GM12878 (cell line): ENCODE measurements around the gene TMEM176B. TPM values are rescaled to one million over a fixed set of nuclear protein-coding genes. Genes with fewer than 3 reads are reported as not detected.

Source experiments
- ATAC-seq: fragments of 200-7000 bp; cut with Tn5 transposase; 3 replicates; pipeline ENCODE4 v1.9.1; 2020; ENCODE audit warnings: mild to moderate bottlenecking, moderate library complexity
- BruUV-seq: library from RNA; stranded (reverse); fragments of 400-500 nt; replicated peaks from 2 replicates; lab custom pipeline; 2021; lab: Mats Ljungman, UMichigan
- CTCF ChIA-PET: fragments of 300-600 bp; sonication (Branson Sonifier 250); formaldehyde crosslinking; extraction: SDS; loops from one replicate; lab custom pipeline; 2021; ENCODE audit warnings: inconsistent platforms; lab: Yijun Ruan, JAX
- POLR2A ChIA-PET: fragments of 350-600 bp; formaldehyde crosslinking; extraction: SDS; loops from one replicate; lab custom pipeline; 2021; ENCODE audit warnings: inconsistent platforms; lab: Charles Lee
- RAD21 ChIA-PET: fragments of 300-600 bp; sonication (Branson Sonifier 250); formaldehyde crosslinking; loops from one replicate; lab custom pipeline; 2023; ENCODE audit warnings: antibody characterized with exemption; ENCODE audit not compliant: unreplicated experiment; lab: Charles Lee
- SMC1A ChIA-PET: fragments of 300-600 bp; sonication (Branson Sonifier 250); formaldehyde crosslinking; loops from one replicate; lab custom pipeline; 2023; ENCODE audit not compliant: unreplicated experiment, uncharacterized antibody; lab: Charles Lee
- DNase-seq: peaks from one replicate; pipeline ENCODE4 v3.0.0-alpha.2; 2011; ENCODE audit warnings: low read depth, low spot score
- FAIRE-seq: peaks from 3 replicates; lab custom pipeline; 2011; peaks lifted over from hg19 to GRCh38; lab: Jason Lieb, UNC
- H2AFZ ChIP-seq: 2 replicates; pipeline ENCODE4 v1.6.0; 2011; ENCODE audit warnings: low read depth, low read length, control low read depth; ENCODE audit not compliant: control insufficient read depth
- H3K27ac ChIP-seq: 2 replicates; pipeline ENCODE4 v1.5.1; 2011; ENCODE audit warnings: control low read depth; ENCODE audit not compliant: control insufficient read depth, insufficient read depth
- H3K27me3 ChIP-seq, 2 experiments: replicated peaks in 1 of 2; 2 replicates each; pipeline versions ENCODE4 v1.6.0 to v1.6.1; 2011; ENCODE audit warnings: low read length in 1 of 2; ENCODE audit not compliant: control insufficient read depth in 2 of 2, insufficient read depth in 2 of 2
- H3K36me3 ChIP-seq, 2 experiments: 2 replicates each; pipeline ENCODE4 v1.5.1; 2011; ENCODE audit warnings: low read length in 1 of 2; ENCODE audit not compliant: control insufficient read depth in 2 of 2, insufficient read depth in 2 of 2
- H3K4me1 ChIP-seq: 2 replicates; pipeline ENCODE4 v1.6.1; 2011; ENCODE audit warnings: mild to moderate bottlenecking, low read length, moderate library complexity, mixed read lengths; ENCODE audit not compliant: control insufficient read depth, insufficient read depth
- H3K4me2 ChIP-seq: 2 replicates; pipeline ENCODE4 v1.6.0; 2011; ENCODE audit warnings: control low read depth; ENCODE audit not compliant: control insufficient read depth, insufficient read depth
- H3K4me3 ChIP-seq: fragments of 200-600 bp; sonication (generic); 2 replicates; pipeline ENCODE4 v1.5.1; 2016
- H3K79me2 ChIP-seq: 2 replicates; pipeline ENCODE4 v1.6.0; 2011; ENCODE audit warnings: low read length; ENCODE audit not compliant: control insufficient read depth, insufficient read depth
- H3K9ac ChIP-seq: 2 replicates; pipeline ENCODE4 v1.8.0; 2011; ENCODE audit warnings: low read length, control low read depth, mixed read lengths; ENCODE audit not compliant: control insufficient read depth, insufficient read depth
- H3K9me3 ChIP-seq: replicated peaks from 3 replicates; pipeline ENCODE4 v1.5.1; 2011; ENCODE audit warnings: mild to moderate bottlenecking, low read length; ENCODE audit not compliant: control insufficient read depth, insufficient read depth
- H4K20me1 ChIP-seq: 2 replicates; pipeline ENCODE4 v1.6.0; 2011; ENCODE audit not compliant: control insufficient read depth, insufficient read depth
- BACH1 ChIP-seq: fragments of 450-650 bp; IDR thresholded peaks from 2 replicates; pipeline ENCODE4 v1.6.1; 2017; ENCODE audit warnings: mild to moderate bottlenecking, borderline replicate concordance
- BCL11A ChIP-seq: IDR thresholded peaks from 2 replicates; pipeline ENCODE4 v1.6.1; 2011; ENCODE audit warnings: low read depth, low read length
- CHD1 ChIP-seq: IDR thresholded peaks from 2 replicates; pipeline ENCODE4 v1.6.1; 2012; ENCODE audit warnings: low read depth, low read length, improper control_type of control experiment
- CREM ChIP-seq: IDR thresholded peaks from 2 replicates; pipeline ENCODE4 v1.6.1; 2014; ENCODE audit warnings: antibody characterized with exemption, low read depth
- DPF2 ChIP-seq: fragments of 450-650 bp; IDR thresholded peaks from 2 replicates; pipeline ENCODE4 v1.6.1; 2017; ENCODE audit warnings: mild to moderate bottlenecking
- EZH2 ChIP-seq: IDR thresholded peaks from 2 replicates; pipeline ENCODE4 v1.6.1; 2012; ENCODE audit warnings: low read depth, mild to moderate bottlenecking, control low read depth, inconsistent platforms, low read length, borderline replicate concordance; ENCODE audit not compliant: control insufficient read depth
- MEF2B ChIP-seq: fragments of 450-650 bp; IDR thresholded peaks from 2 replicates; pipeline ENCODE4 v1.6.1; 2018; ENCODE audit warnings: mild to moderate bottlenecking, moderate library complexity; ENCODE audit not compliant: partially characterized antibody, poor library complexity, severe bottlenecking
- MTA3 ChIP-seq: IDR thresholded peaks from 2 replicates; pipeline ENCODE4 v1.6.1; 2012; ENCODE audit warnings: low read length, inconsistent platforms, borderline replicate concordance
- MYB ChIP-seq: fragments of 150-350 bp; IDR thresholded peaks from 2 replicates; pipeline ENCODE4 v1.6.1; 2014; ENCODE audit warnings: mild to moderate bottlenecking, low read depth, low read length, borderline replicate concordance
- NR2C2 ChIP-seq: IDR thresholded peaks from 2 replicates; pipeline ENCODE4 v1.6.1; 2011; ENCODE audit warnings: borderline replicate concordance, low read depth; ENCODE audit not compliant: control insufficient read depth, insufficient read length
- RAD21 ChIP-seq: IDR thresholded peaks from 2 replicates; pipeline ENCODE4 v1.6.1; 2011; ENCODE audit warnings: mild to moderate bottlenecking, low read depth, low read length, moderate library complexity; ENCODE audit not compliant: insufficient read depth
- SREBF2 ChIP-seq: IDR thresholded peaks from 2 replicates; pipeline ENCODE4 v1.6.1; 2012; ENCODE audit warnings: mild to moderate bottlenecking, low read length
- SRF ChIP-seq, 2 experiments: IDR thresholded peaks; 2 replicates each; pipeline ENCODE4 v1.6.1; 2011; ENCODE audit warnings: low read depth in 2 of 2, low read length in 2 of 2, mild to moderate bottlenecking in 1 of 2, moderate library complexity in 1 of 2
- TCF7 ChIP-seq: IDR thresholded peaks from 2 replicates; pipeline ENCODE4 v1.6.1; 2014; ENCODE audit warnings: antibody characterized with exemption, borderline replicate concordance
- WRNIP1 ChIP-seq: IDR thresholded peaks from 2 replicates; pipeline ENCODE4 v1.6.1; 2011; ENCODE audit warnings: low read depth, low read length, improper control_type of control experiment, borderline replicate concordance
- YBX1 ChIP-seq: fragments of 450-650 bp; IDR thresholded peaks from 2 replicates; pipeline ENCODE4 v1.6.1; 2016; ENCODE audit warnings: antibody characterized with exemption
- WGBS: methylation state at CpG from one replicate; pipeline ENCODE4 v1.1.6; 2016; ENCODE audit warnings: low lambda C conversion rate; ENCODE audit not compliant: insufficient replicate concordance, insufficient coverage; ENCODE audit errors: missing lambda C conversion rate; 5-methylcytosine and 5-hydroxymethylcytosine counted together
- in situ Hi-C: fragments of 300-500 bp; cut with MboI; formaldehyde crosslinking; loops from 9 replicates; pipeline ENCODE4 v1.14.3; 2018; ENCODE audit warnings: mixed read lengths
- intact Hi-C: fragments of 100-400 bp; cut with micrococcal nuclease; formaldehyde crosslinking; loops from one replicate; pipeline ENCODE4 v1.14.2; 2022; ENCODE audit not compliant: unreplicated experiment
- polyA plus RNA-seq, 11 experiments: library from polyadenylated mRNA; depleted of rRNA in 4 of 11; unstranded in 6 of 11; stranded (reverse) in 5 of 11; fragments of >200 nt; fragmentation: Nextera tagmentation in 4 of 11; fragmentation: Illumina TruSeq in 1 of 11; extraction: Ambion mirVana in 4 of 11; extraction: Trizol in 1 of 11; gene quantifications; 1 replicate in 1 of 11; 2 replicates in 10 of 11; pipeline versions ENCODE4 v1.2.1 to v1.2.3, GENCODE V29; 2011 to 2016; ENCODE audit warnings: inconsistent platforms in 2 of 11, missing spikeins in 2 of 11, low read depth in 1 of 11
- total RNA-seq, 4 experiments: library from RNA; depleted of rRNA in 3 of 4; stranded (reverse); fragments of >200 nt in 3 of 4; fragmentation: Illumina TruSeq in 1 of 4; extraction: Trizol in 1 of 4; gene quantifications; 2 replicates each; pipeline versions ENCODE4 v1.2.1 to v1.2.3, GENCODE V29; 2013 to 2021
- TF ChIP-seq, protein P1 (sequence below): IDR thresholded peaks from 2 replicates; pipeline ENCODE4 v1.6.1; 2011; ENCODE audit warnings: low read depth, low read length, improper control_type of control experiment, borderline replicate concordance
- TF ChIP-seq, protein P2 (sequence below), 3 experiments: IDR thresholded peaks in 2 of 3; conservative IDR thresholded peaks in 1 of 3; 2 replicates each; pipeline ENCODE4 v1.5.1; 2011; ENCODE audit warnings: low read depth in 3 of 3, low read length in 3 of 3, mild to moderate bottlenecking in 3 of 3, control low read depth in 2 of 3, moderate library complexity in 2 of 3, inconsistent platforms in 1 of 3, mixed read lengths in 1 of 3; ENCODE audit not compliant: control insufficient read depth in 2 of 3, insufficient read depth in 1 of 3; ENCODE audit errors: extremely low read depth in 1 of 3

TMEM176B gene
- total and polyA plus RNA-seq, 10 of the 15 experiments (the other 5 are each of a cell fraction or from before 2014, with no cell fraction given) = 0.05 to 0.40 (median 0.20) TPM; not detected in 4

DNA sequence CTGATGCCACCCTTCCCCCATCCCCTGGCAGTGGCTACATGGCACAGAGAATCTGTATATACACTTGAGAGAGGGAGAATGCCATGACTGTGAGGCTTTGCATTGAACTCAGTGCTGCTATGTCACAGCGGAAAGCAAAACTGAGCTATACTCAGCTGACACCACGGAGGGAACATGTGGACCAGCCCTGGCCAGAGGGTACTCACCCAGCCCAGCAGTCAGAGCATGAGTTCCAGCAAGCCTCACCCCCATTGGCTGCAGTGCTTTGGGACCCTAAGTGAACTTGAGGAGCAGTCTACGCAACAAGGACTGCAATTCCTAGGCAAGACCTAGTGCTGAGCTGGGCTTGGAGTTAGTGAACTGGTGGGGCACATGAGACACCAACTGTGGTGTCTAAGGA, 41.9 kb upstream of the TMEM176B start:
- Histone ChIP-seq H3K9me3 (no peaks in the 10 kb centered on the region), H3K27ac (no peak overlapping the region), H3K4me3 (no peak overlapping the region), H2AFZ (no peak overlapping the region), H3K9ac (no peak overlapping the region), H3K79me2 (no peaks in the 10 kb centered on the region), H3K36me3 (no peaks in the 10 kb centered on the region), H3K27me3 (peaks cover 2 to 3% of the 10 kb centered on the region in 2 experiments; a peak in 3 of 4 replicates), H3K4me2 (no peak overlapping the region), H3K4me1 (no peaks in the 10 kb centered on the region), H4K20me1 (no peaks in the 10 kb centered on the region)
- no peak for DNase-seq
- ChIA-PET CTCF (interaction anchor here (0.8 kb wide), 1 partner anchor 35 kb away, joined by 3 read pairs; no protein-coding TSS in a partner anchor), RAD21 (no interaction called here), SMC1A (interaction anchor here (1.4 kb wide), 1 partner anchor 10 kb away, joined by 3 read pairs; no protein-coding TSS in a partner anchor), POLR2A (no interaction called here)
- TF ChIP-seq, protein P1, sequence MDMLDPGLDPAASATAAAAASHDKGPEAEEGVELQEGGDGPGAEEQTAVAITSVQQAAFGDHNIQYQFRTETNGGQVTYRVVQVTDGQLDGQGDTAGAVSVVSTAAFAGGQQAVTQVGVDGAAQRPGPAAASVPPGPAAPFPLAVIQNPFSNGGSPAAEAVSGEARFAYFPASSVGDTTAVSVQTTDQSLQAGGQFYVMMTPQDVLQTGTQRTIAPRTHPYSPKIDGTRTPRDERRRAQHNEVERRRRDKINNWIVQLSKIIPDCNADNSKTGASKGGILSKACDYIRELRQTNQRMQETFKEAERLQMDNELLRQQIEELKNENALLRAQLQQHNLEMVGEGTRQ = no peak
- TF ChIP-seq YBX1 (no peak), MTA3 (no peak), RAD21 (no peak), TCF7 (no peak), BCL11A (no peak), BACH1 (no peak), CREM (no peak), CHD1 (no peak), SREBF2 (no peak), MYB (no peak), SRF (IDR thresholded peaks at IDR 0.05; ENCODE audit: low read depth in 2 of 2, low read length in 2 of 2) (no peak), WRNIP1 (no peak), EZH2 (no peak), DPF2 (no peak), NR2C2 (no peak), MEF2B (no peak)
- TF ChIP-seq, protein P2, sequence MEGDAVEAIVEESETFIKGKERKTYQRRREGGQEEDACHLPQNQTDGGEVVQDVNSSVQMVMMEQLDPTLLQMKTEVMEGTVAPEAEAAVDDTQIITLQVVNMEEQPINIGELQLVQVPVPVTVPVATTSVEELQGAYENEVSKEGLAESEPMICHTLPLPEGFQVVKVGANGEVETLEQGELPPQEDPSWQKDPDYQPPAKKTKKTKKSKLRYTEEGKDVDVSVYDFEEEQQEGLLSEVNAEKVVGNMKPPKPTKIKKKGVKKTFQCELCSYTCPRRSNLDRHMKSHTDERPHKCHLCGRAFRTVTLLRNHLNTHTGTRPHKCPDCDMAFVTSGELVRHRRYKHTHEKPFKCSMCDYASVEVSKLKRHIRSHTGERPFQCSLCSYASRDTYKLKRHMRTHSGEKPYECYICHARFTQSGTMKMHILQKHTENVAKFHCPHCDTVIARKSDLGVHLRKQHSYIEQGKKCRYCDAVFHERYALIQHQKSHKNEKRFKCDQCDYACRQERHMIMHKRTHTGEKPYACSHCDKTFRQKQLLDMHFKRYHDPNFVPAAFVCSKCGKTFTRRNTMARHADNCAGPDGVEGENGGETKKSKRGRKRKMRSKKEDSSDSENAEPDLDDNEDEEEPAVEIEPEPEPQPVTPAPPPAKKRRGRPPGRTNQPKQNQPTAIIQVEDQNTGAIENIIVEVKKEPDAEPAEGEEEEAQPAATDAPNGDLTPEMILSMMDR (IDR thresholded peaks at IDR 0.05 in 2 of 3, conservative IDR thresholded peaks at IDR 0.05 in 1 of 3; ENCODE audit: control insufficient read depth in 2 of 3, extremely low read depth in 1 of 3, insufficient read depth in 1 of 3, low read depth in 3 of 3, low read length in 3 of 3) = no peak
- no peak for ATAC-seq
- no peak for FAIRE-seq
- intact Hi-C loops (no loop called here), in situ Hi-C loops (no loop called here)
- WGBS = 42% methylated on average over 3 of the region's 3 CpGs
- no TSS peak for BruUV-seq
